NK-92 treated with Interleukin-12 subunit alpha and Interleukin-12 subunit beta, amount 100 ng/mL, for 24 hours (cell line): ENCODE results near the gene IDH1.
"Not testable (repeated sequence)": the region's sequence is repeated elsewhere in the genome, so short reads cannot be mapped to it uniquely, and the experiment has no call there.

Source experiments
- DNase-seq: peaks from one replicate; lab custom pipeline; 2025; lab: John Stamatoyannopoulos, UW

The IDH1 gene

DNA sequence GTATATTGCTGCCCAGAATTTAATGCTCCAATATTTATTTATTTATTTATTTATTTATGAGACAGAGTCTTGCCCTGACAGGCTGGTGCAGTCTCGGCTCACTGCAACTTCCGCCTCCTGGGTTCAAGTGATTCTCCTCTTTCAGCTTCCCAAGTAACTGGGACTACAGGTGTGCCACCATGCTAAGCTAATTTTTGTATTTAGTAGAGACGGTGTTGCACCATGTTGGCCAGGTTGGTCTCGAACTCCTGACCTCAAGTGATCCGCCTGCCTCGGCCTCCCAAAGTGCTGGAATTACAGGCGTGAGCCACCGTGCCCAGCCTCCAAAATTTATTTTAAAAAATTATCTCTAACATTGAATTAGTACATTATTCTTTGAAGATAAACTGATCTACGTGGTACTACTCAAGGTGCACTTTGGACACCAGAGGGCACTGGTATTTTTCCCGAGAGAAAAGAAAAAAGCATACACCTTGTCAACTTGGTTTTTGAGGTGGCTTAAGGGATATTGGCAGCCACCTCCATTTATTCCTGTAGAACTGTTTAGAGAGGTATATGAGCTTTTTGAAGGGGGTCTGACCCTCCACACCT lies 1.4 kb upstream of the IDH1 start:
- no peak for DNase-seq

GRCh38 chr2:208255557-208256106 lies 761 bp upstream of the IDH1 start:
- DNase-seq, result no peak

- DNase-seq, result peak; percentile 62
These were observed 577 bp downstream of the IDH1 start for GRCh38 chr2:208254118-208254870.

GRCh38 chr2:208253600-208254117 lies 1.2 kb downstream of the IDH1 start:
- DNase-seq, result no peak

- DNase-seq, result no peak
These were observed 2.0 kb downstream of the IDH1 start for GRCh38 chr2:208252716-208253492.

DNA sequence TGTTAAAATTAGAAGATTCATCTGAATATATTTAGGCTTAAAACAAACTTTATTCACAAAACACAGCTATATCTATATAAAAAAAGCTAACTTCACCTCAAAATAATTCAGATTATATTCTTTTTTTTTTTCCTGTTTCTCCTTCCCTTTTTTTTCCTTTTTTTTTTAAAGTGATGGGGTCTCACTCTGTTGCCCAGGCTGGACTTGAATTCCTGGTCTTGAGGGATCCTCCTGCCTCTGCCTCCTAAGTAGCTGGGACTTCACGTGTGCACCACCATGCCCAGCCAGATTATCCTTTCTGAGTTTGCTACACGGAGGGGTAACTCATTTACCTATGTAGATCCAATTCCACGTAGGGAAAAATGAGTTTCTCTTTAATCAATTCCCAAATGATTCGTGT lies 3.8 kb downstream of the IDH1 start:
- DNase-seq, result no peak

DNA sequence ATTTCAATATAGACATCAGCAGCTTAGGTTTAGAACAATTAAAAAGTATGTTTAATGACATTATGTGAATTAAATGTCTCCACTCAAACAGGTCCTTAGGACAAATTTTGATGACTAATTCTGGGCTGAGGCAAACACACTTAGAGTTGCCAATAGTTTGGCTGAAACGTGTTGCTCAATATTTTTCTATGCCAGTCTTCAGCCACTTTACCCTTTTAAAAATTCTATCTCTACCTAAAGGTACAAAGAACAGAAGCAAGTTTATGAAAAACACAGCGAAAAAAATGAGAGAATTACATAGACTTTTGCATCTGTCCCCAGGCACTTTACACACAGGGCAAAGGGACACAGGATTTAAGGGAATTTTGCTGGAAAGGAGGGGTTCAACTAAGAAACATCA lies 4.5 kb downstream of the IDH1 start:
- DNase-seq, result no peak

- DNase-seq, result no peak
These were observed 5.6 kb downstream of the IDH1 start for GRCh38 chr2:208249296-208249695.

DNA sequence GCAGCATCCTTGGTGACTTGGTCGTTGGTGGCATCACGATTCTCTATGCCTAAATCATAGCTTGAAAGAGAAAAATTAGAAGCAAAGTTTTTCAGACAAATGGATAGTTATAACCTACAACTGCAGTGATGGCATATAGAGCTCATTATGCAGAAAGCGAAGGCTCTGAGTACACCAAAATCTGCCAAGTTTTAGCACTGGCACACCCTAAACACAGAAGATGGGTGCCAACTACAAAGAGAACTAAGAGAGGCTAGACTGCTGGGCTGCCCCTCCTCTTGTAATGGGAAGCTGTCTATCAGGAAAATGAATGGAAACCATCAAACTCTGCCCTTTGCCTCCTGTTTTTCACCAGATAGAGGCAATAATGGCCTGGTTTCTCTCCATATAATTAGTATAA lies 6.3 kb downstream of the IDH1 start:
- DNase-seq, result no peak

DNA sequence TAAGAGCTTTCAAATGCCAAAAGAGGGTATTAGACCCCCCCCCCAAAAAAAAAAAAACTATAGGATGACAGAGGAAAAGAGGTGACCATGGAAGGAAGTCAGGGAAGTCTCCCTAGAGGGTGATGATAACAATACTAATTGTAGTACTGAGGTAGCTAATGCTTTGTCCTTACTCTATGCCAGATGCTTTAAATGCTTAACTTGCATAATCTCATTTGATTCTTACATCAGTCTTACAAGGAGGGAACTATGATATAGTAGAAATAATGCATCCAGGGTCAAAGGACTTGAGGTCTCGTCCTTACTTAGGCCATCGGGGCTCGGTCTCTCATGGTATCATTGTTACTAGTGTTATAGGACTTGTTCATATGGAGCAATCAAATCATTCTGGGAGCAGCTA lies 9.1 kb downstream of the IDH1 start:
- DNase-seq, result no peak

- DNase-seq, result no peak
These were observed 10.4 kb downstream of the IDH1 start for GRCh38 chr2:208244422-208244821.

GRCh38 chr2:208240619-208241209 lies 14.2 kb downstream of the IDH1 start:
- no peak for DNase-seq

- no peak for DNase-seq
These were observed 14.9 kb downstream of the IDH1 start for GRCh38 chr2:208239770-208240493.

- no peak for DNase-seq
These were observed 19.0 kb downstream of the IDH1 start for GRCh38 chr2:208235860-208236259.

DNA sequence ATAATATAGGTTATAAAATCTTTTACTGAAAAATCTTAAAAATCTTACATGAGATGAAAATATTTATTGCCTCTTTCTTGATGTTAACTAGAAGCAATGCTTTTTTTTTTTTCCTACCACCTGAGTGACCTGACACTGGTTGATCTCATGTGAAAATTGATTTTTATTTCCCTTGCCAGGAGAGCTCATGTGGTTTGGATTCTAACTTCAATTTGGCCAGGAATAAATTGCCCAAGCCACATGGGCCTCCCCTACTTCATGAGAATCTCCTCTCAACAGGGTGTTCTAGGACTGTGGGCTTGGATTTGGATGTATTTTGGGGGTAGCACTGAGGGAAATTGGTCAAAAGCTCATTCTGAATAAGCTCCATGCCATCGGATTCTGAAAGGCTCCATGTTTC lies 20.1 kb downstream of the IDH1 start:
- DNase-seq, result no peak

GRCh38 chr2:208228476-208228875 lies 26.4 kb downstream of the IDH1 start:
- no peak for DNase-seq

GRCh38 chr2:208227581-208228232 lies 27.2 kb downstream of the IDH1 start:
- DNase-seq, result no peak

DNA sequence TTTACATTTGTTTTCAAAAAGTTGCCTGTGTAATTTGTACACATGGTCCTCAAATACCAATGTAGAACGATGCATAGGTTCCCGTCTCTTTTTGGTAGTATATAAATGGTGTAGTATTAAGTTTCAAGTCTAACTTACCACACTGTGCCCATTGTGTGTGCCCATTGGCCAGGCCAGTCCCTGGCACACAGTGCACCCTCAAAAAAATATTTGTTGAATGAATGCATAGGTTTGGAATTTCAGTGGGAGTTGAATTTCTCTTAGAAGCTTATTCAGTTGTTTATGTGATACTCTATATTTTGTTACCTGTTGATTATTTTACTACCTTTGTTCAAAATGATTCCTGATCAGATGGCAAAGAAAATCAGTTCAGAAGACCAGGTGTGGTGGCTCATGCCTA lies 30.1 kb downstream of the IDH1 start:
- DNase-seq, result no peak

GRCh38 chr2:208222351-208222750 lies 32.5 kb downstream of the IDH1 start:
- no peak for DNase-seq

- DNase-seq, result not testable (repeated sequence)
These were observed 33.0 kb downstream of the IDH1 start for GRCh38 chr2:208221873-208222272.
